COR-L47 (cell line): ENCODE results near the gene MED12.
"Not testable (repeated sequence)": the region's sequence is repeated elsewhere in the genome, so short reads cannot be mapped to it uniquely, and the experiment has no call there.

Experiments used
- DNase-seq: peaks from one replicate; lab custom pipeline; 2025; lab: John Stamatoyannopoulos, UW

The MED12 gene

DNA sequence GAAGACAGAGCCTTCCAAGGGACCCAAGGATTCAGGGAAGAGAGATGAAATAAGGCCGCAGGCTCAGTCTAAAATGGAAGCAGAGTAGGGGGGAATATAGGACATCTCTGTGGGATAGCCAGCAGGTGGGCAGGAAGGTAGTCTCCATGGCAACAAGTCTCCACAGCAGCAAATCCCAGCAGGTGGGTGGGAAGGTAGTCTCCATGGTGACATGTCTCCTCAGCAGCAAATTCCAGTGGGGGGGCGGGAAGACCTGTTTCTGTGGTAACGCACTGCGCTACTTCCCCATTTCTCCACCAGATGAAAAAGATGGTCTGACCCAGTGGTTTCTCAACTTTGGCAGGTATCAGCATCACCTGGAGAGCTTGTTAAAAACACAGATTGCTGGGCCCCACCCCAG is 44.6 kb downstream of the MED12 start:
- DNase-seq: peak; percentile 52

- DNase-seq: no peak
Observed at GRCh38 chrX:71164071-71164470, 45.7 kb downstream of the MED12 start.

DNA sequence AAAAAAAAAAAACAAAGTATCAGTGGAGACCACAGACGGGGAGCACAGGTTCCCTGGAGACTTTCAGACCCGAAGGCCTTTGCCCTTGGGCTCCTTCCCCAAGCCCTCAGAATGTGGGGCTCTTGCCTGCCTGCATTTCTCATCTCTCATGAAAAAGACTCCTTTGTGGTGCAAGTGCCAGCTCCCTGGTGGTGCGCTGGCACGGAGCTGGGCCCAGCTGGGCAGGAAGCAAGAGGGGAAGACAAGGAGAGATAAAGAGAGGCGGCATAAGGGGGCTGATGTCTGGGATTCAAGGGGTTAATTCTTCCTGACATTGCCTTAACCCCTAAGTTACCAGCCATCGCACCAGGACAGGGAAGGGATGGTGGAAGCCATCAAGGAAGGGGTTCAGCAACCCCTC is 48.1 kb downstream of the MED12 start:
- DNase-seq: no peak

DNA sequence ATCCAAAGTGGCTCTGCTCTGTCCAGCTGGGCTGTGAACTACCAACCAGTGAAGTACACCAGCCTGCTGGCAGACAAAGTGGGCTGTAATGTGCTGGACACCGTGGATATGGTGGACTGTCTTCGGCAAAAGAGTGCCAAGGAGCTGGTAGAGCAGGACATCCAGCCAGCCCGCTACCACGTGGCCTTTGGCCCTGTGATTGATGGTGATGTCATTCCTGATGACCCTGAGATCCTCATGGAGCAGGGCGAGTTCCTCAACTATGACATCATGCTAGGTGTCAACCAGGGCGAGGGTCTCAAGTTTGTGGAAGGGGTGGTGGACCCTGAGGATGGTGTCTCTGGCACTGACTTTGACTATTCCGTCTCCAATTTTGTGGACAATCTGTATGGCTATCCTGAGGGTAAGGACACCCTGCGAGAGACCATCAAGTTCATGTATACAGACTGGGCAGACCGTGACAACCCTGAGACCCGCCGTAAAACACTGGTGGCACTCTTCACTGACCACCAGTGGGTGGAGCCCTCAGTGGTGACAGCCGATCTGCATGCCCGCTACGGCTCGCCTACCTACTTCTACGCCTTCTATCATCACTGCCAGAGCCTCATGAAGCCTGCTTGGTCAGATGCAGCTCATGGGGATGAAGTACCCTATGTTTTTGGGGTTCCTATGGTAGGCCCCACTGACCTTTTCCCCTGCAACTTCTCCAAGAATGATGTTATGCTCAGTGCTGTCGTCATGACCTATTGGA is 48.8 kb downstream of the MED12 start:
- DNase-seq: no peak

DNA sequence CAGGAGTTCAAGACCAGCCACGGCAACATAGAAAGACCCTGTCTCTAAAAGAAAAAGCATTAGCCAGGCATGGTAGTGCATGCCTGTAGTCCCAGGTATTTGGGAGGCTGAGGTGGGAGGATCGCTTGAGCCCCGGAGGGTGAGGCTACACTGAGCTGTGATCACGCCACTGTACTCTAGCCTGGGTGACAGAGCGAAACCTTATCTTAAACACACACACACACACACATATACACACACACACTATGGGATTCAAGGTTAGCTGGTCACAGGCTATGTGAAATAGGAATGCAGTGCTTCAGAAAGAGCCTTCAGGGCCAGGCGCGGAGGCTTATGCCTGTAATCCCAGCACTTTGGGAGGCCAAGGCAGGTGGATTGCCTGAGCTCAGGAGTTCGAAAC is 49.7 kb downstream of the MED12 start:
- DNase-seq: no peak

DNA sequence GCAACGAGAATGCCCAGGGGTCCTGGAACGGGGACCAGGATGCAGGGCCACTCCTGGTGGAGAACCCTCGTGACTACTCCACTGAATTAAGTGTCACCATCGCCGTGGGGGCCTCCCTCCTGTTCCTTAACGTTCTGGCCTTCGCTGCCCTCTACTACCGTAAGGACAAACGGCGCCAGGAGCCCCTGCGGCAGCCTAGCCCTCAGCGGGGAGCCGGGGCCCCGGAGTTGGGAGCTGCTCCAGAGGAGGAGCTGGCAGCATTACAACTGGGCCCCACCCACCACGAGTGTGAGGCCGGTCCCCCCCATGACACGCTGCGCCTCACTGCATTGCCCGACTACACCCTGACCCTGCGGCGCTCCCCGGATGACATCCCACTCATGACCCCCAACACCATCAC is 51.2 kb downstream of the MED12 start:
- DNase-seq: no peak

DNA sequence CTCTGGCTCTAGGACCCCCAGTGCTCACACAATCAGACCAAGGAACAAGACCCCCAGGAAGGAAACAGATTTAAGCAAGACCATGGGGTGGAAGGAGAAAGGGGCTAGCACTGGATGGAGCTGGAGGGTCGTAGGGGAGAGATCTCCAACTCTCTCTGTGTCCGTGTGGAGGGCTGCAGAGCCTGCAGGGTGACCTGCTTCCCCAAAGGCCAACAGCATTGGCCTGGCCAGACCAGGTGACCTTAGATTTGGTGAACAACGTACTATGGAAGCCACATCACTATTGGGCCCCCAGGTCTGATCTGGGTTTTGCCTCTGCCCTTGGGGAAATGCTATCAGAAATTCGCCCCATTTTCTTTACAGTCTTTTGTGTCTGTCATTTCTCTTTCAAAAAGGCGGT is 52.3 kb downstream of the MED12 start:
- DNase-seq: no peak

DNA sequence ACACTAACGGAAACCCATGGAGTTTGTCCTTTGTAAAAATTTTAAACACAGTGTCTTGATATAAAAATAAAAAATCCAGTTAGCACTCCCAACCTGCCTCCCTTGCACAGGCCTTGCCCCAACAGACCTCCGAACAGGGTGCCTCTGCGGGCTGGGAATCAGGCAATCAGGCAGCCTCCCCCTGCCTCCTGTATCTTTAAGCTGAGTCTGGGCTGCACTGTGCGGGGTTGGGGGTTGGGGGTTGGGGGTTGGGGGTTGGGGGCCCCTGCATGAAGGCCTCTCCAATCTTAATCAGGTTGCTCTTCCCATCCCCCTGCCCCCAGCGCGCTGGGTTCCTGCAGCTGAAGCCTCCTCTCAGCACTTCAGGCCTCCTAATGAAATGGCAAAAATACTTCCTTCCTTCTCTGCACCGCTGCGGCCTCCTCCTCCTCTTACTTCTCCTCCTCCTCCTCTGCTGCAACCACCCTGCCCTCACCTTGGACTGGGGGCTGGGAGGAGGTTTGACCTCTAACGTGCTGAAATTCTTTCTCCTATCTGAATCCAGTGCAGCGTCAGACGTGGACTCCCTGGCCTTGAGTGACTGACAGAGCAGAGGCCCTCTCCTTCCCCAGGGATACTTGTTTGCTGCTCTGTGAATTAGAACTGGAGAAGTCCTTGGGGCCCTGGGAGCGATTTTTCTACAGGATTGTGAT is 52.9 kb downstream of the MED12 start:
- DNase-seq: no peak

DNA sequence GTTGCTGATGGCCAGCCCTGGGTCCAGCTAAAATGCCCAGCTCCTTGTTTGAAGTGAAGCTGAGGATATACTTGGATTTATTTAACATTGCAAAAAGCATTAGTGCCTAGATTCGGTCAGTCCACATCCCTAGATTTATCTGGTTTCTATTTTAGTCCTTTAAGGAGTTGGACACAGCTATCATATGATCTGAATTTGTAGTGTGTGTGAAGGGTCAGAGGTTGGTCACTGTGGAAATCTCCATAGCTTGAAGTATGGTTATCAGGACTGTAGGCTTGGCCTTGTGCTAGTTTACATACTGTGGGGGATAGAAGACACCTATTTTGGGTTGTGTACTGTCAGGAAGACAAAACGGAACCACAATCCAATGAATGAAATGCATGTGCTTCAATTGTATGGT is 55.0 kb downstream of the MED12 start:
- no peak for DNase-seq

DNA sequence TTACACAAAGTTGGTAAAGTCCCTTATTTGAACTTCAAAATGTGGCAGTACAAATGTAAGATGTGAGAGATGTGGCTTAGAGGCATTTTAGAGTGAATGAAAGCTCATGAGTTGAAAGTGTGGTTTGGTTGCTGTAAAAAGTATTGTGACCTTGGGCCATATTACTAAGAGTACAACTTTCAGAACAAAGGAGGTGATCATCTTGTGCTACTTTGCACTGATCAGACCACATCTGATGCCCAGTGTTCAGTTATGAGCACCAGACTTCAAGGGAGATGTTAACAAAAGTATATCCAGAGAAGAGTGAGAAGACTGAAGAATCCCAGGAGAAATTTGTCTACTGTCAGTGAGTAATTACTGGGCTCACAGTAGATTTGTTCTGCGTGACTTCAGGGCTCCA is 56.4 kb downstream of the MED12 start:
- no peak for DNase-seq

- DNase-seq: no peak
Observed at GRCh38 chrX:71175531-71175930, 57.1 kb downstream of the MED12 start.

DNA sequence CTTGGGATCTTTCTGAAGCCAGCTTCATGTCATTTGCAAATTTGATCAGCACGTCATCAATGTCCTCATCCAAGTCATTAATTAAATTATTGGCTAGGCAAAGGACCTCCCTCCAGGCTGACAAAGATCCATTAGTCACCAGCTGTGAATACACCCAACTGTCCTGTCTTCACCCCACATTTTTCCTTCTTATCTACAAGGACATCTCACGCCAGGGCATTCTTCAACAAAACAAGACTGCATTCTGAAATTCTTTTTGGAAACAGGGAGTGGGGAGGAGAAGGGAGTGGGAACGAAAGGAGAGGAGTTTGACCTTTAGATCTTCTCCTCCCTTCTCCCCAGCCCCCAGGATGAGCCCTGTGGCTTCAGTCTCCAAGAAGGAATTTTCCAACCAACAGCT is 58.9 kb downstream of the MED12 start:
- DNase-seq: no peak

- peak; percentile 43 for DNase-seq
Observed at GRCh38 chrX:71178908-71179307, 60.5 kb downstream of the MED12 start.

- DNase-seq: not testable (repeated sequence)
Observed at GRCh38 chrX:71180579-71181265, 62.3 kb downstream of the MED12 start.

DNA sequence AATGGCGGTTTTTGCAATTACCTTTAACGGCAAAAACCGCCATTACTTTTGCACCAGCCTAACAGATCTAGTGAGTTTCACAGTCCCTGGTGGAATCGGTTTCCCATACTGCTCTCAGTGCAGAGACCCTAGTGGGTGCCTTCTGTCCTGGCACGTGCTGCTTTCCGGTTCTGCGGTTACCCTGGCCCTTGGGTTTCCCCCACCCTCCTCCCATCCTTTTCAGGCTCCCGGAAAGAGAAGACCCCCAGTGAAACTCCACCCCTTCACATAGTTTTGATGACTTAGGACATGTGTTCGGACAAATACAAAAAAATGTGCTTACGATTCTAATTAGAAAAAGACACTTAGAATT is 63.1 kb downstream of the MED12 start:
- DNase-seq: peak; percentile 50

- DNase-seq: peak; percentile 93
Observed at GRCh38 chrX:71181910-71182799, 63.8 kb downstream of the MED12 start.

DNA sequence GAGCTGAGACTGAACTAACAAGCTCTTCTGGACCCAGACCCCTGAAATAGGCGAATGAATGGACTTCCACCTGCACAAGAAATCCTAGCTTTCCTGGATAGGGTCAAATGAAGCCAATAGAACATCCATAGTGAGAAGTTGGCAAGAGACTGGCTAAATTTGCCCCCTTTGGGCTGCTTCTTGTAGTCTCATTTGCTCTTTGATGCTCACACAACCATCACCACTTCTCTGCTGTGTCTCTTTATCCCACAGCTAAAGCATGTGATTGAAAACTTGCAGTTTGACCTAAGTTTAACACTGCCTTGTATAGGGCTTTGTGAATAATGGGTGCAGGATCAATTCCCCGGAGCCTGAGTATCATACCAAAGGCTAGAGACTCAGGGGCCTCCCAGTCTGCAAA is 64.5 kb downstream of the MED12 start:
- DNase-seq: no peak

GRCh38 chrX:71183341-71183740 is 64.9 kb downstream of the MED12 start:
- no peak for DNase-seq

DNA sequence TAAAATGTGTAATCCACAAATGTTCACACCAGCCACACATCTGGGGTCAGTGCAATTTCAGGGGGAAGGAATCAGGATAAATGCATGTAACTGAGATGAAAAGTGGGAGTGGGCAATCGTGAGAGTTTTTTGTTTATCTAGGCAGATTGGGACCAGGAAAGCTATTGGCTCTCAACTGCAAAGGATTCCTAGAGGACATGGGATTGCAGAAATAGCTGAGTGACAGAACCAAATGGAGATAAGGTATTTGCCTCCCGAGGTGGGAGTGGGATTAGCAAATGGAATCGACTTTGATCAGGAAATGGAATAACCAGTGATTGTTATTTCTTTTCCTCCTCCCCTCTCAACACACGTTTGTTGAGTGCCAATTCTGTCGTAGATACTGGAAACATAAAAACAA is 65.7 kb downstream of the MED12 start:
- DNase-seq: no peak

DNA sequence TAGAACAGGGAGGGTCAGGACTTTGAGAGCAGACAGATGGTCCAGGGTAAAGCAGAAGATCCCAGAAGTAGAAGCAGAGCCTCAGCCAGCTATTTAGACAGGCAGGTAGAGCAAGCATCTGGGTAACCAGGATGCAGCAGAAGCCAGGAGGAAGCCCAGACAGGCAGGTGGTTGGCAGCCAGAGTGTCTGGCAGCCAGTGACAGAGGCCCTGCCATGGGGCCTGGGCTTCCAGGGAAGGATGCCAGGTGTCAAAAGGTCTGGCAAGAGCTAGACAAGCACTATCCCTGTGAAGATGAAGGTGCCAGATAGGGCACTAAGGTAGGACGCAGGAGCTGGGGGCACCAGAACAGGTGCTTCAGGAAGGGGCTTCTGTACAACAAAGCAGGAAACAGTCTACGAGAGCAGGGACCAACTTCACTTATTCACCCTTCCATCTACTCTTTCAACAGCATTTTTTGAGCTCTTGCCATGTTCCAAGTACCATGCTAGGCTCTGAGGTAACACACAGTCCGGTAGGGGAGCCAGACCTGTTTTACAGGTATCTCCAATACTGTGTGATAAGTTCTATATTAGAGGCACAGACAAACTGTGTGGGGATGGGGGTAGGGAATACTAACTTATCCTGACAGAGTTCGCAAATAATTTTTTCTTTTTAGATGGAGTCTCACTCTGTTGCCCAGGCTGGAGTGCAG is 66.6 kb downstream of the MED12 start:
- peak; percentile 2 for DNase-seq

DNA sequence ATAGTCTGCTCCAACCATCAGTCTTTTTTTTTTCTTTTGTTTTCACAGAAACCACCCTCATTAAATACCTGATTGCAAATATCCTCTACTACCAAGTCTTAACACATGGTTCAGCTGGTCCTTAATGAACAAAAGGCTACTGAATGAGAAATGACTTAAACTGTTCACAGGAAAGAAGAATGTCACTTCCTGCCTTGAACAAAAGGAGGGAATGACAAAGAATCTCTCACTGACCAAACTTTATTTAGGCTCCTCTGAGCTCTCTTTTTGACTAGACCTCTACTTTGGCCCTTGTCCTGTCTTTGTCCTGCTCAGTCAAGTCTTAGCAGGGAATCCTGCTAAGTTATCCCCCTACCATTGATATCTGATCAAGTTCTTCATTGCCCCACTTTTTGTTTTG is 72.9 kb downstream of the MED12 start:
- DNase-seq: no peak
